Activated CD8-positive, alpha-beta memory T cell treated with anti-CD3 and anti-CD28 coated beads, Interleukin-2, amount 50 U/mL, for 24 hours (primary cell): ENCODE results near the gene MBNL3.
"Not testable (repeated sequence)": the region's sequence is repeated elsewhere in the genome, so short reads cannot be mapped to it uniquely, and the experiment has no call there.

Experiments
- DNase-seq: peaks from one replicate; pipeline ENCODE4 v3.0.0-alpha.2; 2020; ENCODE audit errors: extremely low read depth

The MBNL3 gene

GRCh38 chrX:132474544-132475248 is 14.1 kb downstream of the MBNL3 start:
- DNase-seq, result no peak

- DNase-seq, result no peak
These were observed 16.4 kb downstream of the MBNL3 start for GRCh38 chrX:132472397-132472796.

- DNase-seq, result no peak
These were observed 18.0 kb downstream of the MBNL3 start for GRCh38 chrX:132470831-132471230.

GRCh38 chrX:132470179-132470578 is 18.7 kb downstream of the MBNL3 start:
- no peak for DNase-seq

- no peak for DNase-seq
These were observed 20.4 kb downstream of the MBNL3 start for GRCh38 chrX:132468454-132468853.

- no peak for DNase-seq
These were observed 20.8 kb downstream of the MBNL3 start for GRCh38 chrX:132467989-132468388.

- no peak for DNase-seq
These were observed 21.8 kb downstream of the MBNL3 start for GRCh38 chrX:132467026-132467425.

- DNase-seq, result no peak
These were observed 25.4 kb downstream of the MBNL3 start for GRCh38 chrX:132463411-132463810.

GRCh38 chrX:132461886-132462285 is 27.0 kb downstream of the MBNL3 start:
- DNase-seq, result no peak

- no peak for DNase-seq
These were observed 35.8 kb downstream of the MBNL3 start for GRCh38 chrX:132452911-132453550.

- not testable (repeated sequence) for DNase-seq
These were observed 42.9 kb downstream of the MBNL3 start for GRCh38 chrX:132445909-132446308.

- no peak for DNase-seq
These were observed 43.9 kb downstream of the MBNL3 start for GRCh38 chrX:132444936-132445335.

GRCh38 chrX:132443196-132444135 is 45.4 kb downstream of the MBNL3 start:
- no peak for DNase-seq

- DNase-seq, result no peak
These were observed 46.1 kb downstream of the MBNL3 start for GRCh38 chrX:132442691-132443090.

GRCh38 chrX:132435222-132435621 is 53.6 kb downstream of the MBNL3 start:
- no peak for DNase-seq

- no peak for DNase-seq
These were observed 55.3 kb downstream of the MBNL3 start for GRCh38 chrX:132433551-132433950.

GRCh38 chrX:132433001-132433400 is 55.8 kb downstream of the MBNL3 start:
- no peak for DNase-seq

- DNase-seq, result no peak
These were observed 59.9 kb downstream of the MBNL3 start for GRCh38 chrX:132428896-132429295.

GRCh38 chrX:132426695-132427281 is 62.0 kb downstream of the MBNL3 start:
- no peak for DNase-seq

GRCh38 chrX:132425744-132426318 is 63.0 kb downstream of the MBNL3 start:
- DNase-seq, result no peak

GRCh38 chrX:132423323-132423722 is 65.5 kb downstream of the MBNL3 start:
- no peak for DNase-seq

GRCh38 chrX:132415012-132415411 is 73.8 kb downstream of the MBNL3 start:
- no peak for DNase-seq
